Neuronal stem cell (in vitro differentiated cells): Measurements from ENCODE around the gene CNTFR.

ENCODE experiments used
- DNase-seq: peaks from one replicate; pipeline ENCODE4 v3.0.0-alpha.2; 2013; ENCODE audit warnings: low spot score
- H2AFZ ChIP-seq: one replicate; pipeline ENCODE4 v1.6.1; 2013; ENCODE audit warnings: mild to moderate bottlenecking, low read length, inconsistent platforms
- H2AK5ac ChIP-seq: 2 replicates; pipeline ENCODE4 v1.6.1; 2013; ENCODE audit warnings: low read depth, mild to moderate bottlenecking, inconsistent platforms, low read length, moderate library complexity, mixed read lengths
- H2BK120ac ChIP-seq: 2 replicates; pipeline ENCODE4 v1.6.1; 2013; ENCODE audit warnings: low read depth, mild to moderate bottlenecking, inconsistent platforms, low read length, moderate library complexity, mixed read lengths
- H2BK12ac ChIP-seq: one replicate; pipeline ENCODE4 v1.6.1; 2013; ENCODE audit warnings: low read length, inconsistent platforms
- H2BK15ac ChIP-seq: 2 replicates; pipeline ENCODE4 v1.6.1; 2013; ENCODE audit warnings: mild to moderate bottlenecking, low read length, inconsistent platforms, mixed read lengths
- H2BK5ac ChIP-seq: one replicate; pipeline ENCODE4 v1.6.1; 2013; ENCODE audit warnings: inconsistent platforms, mild to moderate bottlenecking, low read length, moderate library complexity
- H3K14ac ChIP-seq: one replicate; pipeline ENCODE4 v1.6.1; 2013; ENCODE audit warnings: low read length, inconsistent platforms
- H3K18ac ChIP-seq: 2 replicates; pipeline ENCODE4 v1.6.1; 2013; ENCODE audit warnings: low read length, inconsistent platforms
- H3K23ac ChIP-seq: 2 replicates; pipeline ENCODE4 v1.6.1; 2013; ENCODE audit warnings: low read depth, mild to moderate bottlenecking, mixed read lengths, low read length, inconsistent platforms; ENCODE audit not compliant: poor library complexity
- H3K27ac ChIP-seq: replicated peaks from 3 replicates; pipeline ENCODE4 v1.5.1; 2013; ENCODE audit warnings: low read length, inconsistent platforms
- H3K27me3 ChIP-seq, 3 experiments: 2 replicates each; pipeline ENCODE4 v1.6.1; 2013; ENCODE audit warnings: low read length in 3 of 3, mild to moderate bottlenecking in 2 of 3, inconsistent platforms in 1 of 3, low read depth in 1 of 3, mixed read lengths in 1 of 3, moderate library complexity in 1 of 3; ENCODE audit not compliant: control insufficient read depth in 3 of 3, insufficient read depth in 3 of 3
- H3K36me3 ChIP-seq, 2 donors: replicated peaks in 1 of 2; 2 replicates each; pipeline ENCODE4 v1.6.1; 2013; ENCODE audit warnings: low read length in 2 of 2; ENCODE audit not compliant: control insufficient read depth in 2 of 2, insufficient read depth in 2 of 2
- H3K4ac ChIP-seq: 2 replicates; pipeline ENCODE4 v1.6.1; 2013; ENCODE audit warnings: inconsistent platforms, mild to moderate bottlenecking, low read length, moderate library complexity
- H3K4me1 ChIP-seq, 2 donors: 1 replicate in 1 of 2; 2 replicates in 1 of 2; pipeline ENCODE4 v1.6.1; 2013; ENCODE audit warnings: low read length in 2 of 2, low read depth in 1 of 2; ENCODE audit not compliant: control insufficient read depth in 2 of 2, insufficient read depth in 1 of 2
- H3K4me2 ChIP-seq: one replicate; pipeline ENCODE4 v1.6.1; 2013; ENCODE audit warnings: mild to moderate bottlenecking, low read length, inconsistent platforms; ENCODE audit not compliant: insufficient read depth, poor library complexity, severe bottlenecking
- H3K4me3 ChIP-seq, 2 donors: 2 replicates each; pipeline ENCODE4 v1.5.1; 2013; ENCODE audit warnings: low read length in 2 of 2, mild to moderate bottlenecking in 2 of 2, inconsistent platforms in 1 of 2, moderate library complexity in 1 of 2
- H3K79me1 ChIP-seq: one replicate; pipeline ENCODE4 v1.6.1; 2013; ENCODE audit warnings: low read depth, mild to moderate bottlenecking, inconsistent platforms, low read length, moderate library complexity
- H3K9ac ChIP-seq: one replicate; pipeline ENCODE4 v1.6.1; 2013; ENCODE audit warnings: mild to moderate bottlenecking, low read depth, low read length, inconsistent platforms; ENCODE audit not compliant: poor library complexity
- H3K9me3 ChIP-seq, 2 donors: replicated peaks in 1 of 2; 2 replicates each; pipeline versions ENCODE3 to v1.6.1; 2013; ENCODE audit warnings: low read length in 2 of 2, mild to moderate bottlenecking in 2 of 2, inconsistent platforms in 1 of 2, low read depth in 1 of 2, mixed read lengths in 1 of 2, moderate library complexity in 1 of 2; ENCODE audit not compliant: control insufficient read depth in 2 of 2, insufficient read depth in 1 of 2
- H4K8ac ChIP-seq: one replicate; pipeline ENCODE4 v1.6.1; 2013; ENCODE audit warnings: low read depth, mild to moderate bottlenecking, inconsistent platforms, low read length, moderate library complexity
- H4K91ac ChIP-seq: one replicate; pipeline ENCODE4 v1.6.1; 2013; ENCODE audit warnings: low read length, low read depth, mild to moderate bottlenecking, inconsistent platforms; ENCODE audit not compliant: poor library complexity
- WGBS, 2 donors: extraction: QIAGEN DNeasy Blood & Tissue Kit; methylation state at CpG; one replicate each; pipeline ENCODE4 v1.1.7; 2013; ENCODE audit warnings: missing lambda C conversion rate in 2 of 2, mixed read lengths in 1 of 2; ENCODE audit not compliant: insufficient read length in 2 of 2, insufficient replicate concordance in 1 of 2; ENCODE audit errors: extremely low coverage in 2 of 2; 5-methylcytosine and 5-hydroxymethylcytosine counted together

The CNTFR gene

DNA sequence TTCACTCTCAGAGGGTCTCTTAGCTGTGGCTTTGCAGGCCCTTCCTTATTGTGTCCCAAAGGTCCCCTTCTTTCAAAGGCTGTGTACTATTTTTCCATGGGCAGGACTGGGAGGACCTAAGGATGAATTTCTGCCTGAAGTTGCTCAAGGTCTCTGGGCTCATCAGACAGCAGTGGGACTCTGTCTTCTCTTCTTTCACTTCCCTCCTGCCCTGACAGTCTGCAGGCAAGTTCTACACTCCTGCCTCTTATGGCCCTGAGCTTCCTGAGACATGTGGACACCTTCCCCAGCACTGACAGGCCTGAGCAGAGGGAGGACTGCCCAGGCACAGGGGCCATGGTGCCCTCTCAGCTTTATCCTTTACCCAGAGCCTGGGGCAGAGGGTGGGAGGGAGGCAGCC, 81.6 kb downstream of the CNTFR start:
- Histone ChIP-seq H2AK5ac (no peak overlapping the region), H3K23ac (no peak overlapping the region), H3K4me3 (peak overlapping the region in 1 of 2 donors; percentile 10), H3K14ac (no peak overlapping the region), H3K27me3 (no peaks in the 10 kb centered on the region), H4K8ac (no peak overlapping the region), H3K4ac (no peak overlapping the region), H3K9me3 (no peaks in the 10 kb centered on the region), H3K27ac (no peak overlapping the region), H3K79me1 (no peaks in the 10 kb centered on the region), H2BK15ac (no peak overlapping the region), H3K9ac (no peak overlapping the region), H2BK12ac (no peak overlapping the region), H3K36me3 (no peaks in the 10 kb centered on the region), H4K91ac (no peak overlapping the region), H2AFZ (no peak overlapping the region), H3K4me1 (peaks cover 12 to 26% of the 10 kb centered on the region in 2 donors), H2BK120ac (no peak overlapping the region), H3K18ac (no peak overlapping the region), H2BK5ac (no peak overlapping the region), H3K4me2 (no peak overlapping the region)
- DNase-seq: no peak

DNA sequence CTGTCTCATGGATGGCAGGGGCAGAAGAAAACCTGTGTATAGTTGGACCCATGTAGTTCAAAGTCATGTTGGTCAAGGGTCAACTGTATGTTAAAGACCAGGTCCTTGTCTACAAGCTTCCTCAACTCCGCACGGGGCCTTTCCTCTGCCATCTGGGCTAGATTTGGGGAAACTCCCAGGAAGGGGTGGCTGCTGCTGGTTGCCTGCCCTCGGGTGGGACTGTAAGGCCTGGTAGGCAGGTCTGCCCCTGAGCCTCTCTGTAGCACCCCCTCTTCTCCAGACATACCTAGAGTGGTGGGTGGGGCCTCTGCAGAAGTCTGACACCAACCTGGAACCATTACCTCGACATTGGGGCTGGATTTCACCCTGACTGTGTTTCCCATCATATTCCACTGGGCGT, 82.0 kb downstream of the CNTFR start:
- no peak overlapping the region for H2AK5ac ChIP-seq
- H2BK12ac ChIP-seq: no peak overlapping the region
- H3K18ac ChIP-seq: no peak overlapping the region
- no peak overlapping the region for H3K4me3 ChIP-seq
- DNase-seq: no peak
- no peak overlapping the region for H3K4me2 ChIP-seq
- no peaks in the 10 kb centered on the region for H3K9me3 ChIP-seq
- no peak overlapping the region for H2BK120ac ChIP-seq
- H3K4ac ChIP-seq: no peak overlapping the region
- no peak overlapping the region for H3K9ac ChIP-seq
- H3K36me3 ChIP-seq: no peaks in the 10 kb centered on the region
- H3K14ac ChIP-seq: no peak overlapping the region
- no peaks in the 10 kb centered on the region for H3K79me1 ChIP-seq
- H2BK5ac ChIP-seq: no peak overlapping the region
- peaks cover 8 to 25% of the 10 kb centered on the region in 2 donors for H3K4me1 ChIP-seq
- H2BK15ac ChIP-seq: no peak overlapping the region
- H3K23ac ChIP-seq: no peak overlapping the region
- no peak overlapping the region for H4K91ac ChIP-seq
- no peak overlapping the region for H3K27ac ChIP-seq
- no peak overlapping the region for H2AFZ ChIP-seq
- no peaks in the 10 kb centered on the region for H3K27me3 ChIP-seq
- H4K8ac ChIP-seq: no peak overlapping the region
- WGBS, 2 donors: no CpG with 5 or more reads among the region's 5 CpGs

DNA sequence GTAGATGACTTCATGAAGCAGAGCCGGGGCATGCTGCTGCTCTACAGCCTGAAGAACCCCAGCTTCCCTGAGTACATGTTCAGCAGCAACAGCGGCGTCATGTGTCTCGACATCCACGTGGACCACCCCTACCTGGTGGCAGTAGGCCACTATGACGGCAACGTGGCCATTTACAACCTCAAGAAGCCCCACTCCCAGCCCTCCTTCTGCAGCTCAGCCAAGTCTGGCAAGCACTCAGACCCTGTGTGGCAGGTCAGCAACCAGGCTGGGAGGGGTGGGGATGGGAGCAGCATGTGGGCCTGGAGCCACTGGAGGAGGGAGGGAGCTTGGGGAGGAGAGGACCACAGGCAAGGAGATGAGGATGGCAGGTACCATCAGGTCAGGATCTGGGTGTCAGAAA, 82.9 kb downstream of the CNTFR start:
- Histone ChIP-seq H3K36me3 (no peaks in the 10 kb centered on the region), H3K4me1 (peaks cover 8 to 20% of the 10 kb centered on the region in 2 donors), H2BK12ac (no peak overlapping the region), H3K14ac (no peak overlapping the region), H2AK5ac (no peak overlapping the region), H3K27me3 (no peaks in the 10 kb centered on the region), H3K79me1 (no peaks in the 10 kb centered on the region), H3K4ac (no peak overlapping the region), H4K91ac (no peak overlapping the region), H2BK5ac (no peak overlapping the region), H2BK120ac (no peak overlapping the region), H3K18ac (peak overlapping the region; percentile 11), H3K27ac (no peak overlapping the region), H4K8ac (no peak overlapping the region), H3K9me3 (no peaks in the 10 kb centered on the region), H3K4me2 (no peak overlapping the region), H3K4me3 (no peak overlapping the region), H2AFZ (no peak overlapping the region), H3K23ac (peak overlapping the region; percentile 71), H2BK15ac (no peak overlapping the region), H3K9ac (peak overlapping the region; percentile 15)
- no peak for DNase-seq
- no CpG with 5 or more reads among the region's 7 CpGs for WGBS, 2 donors

DNA sequence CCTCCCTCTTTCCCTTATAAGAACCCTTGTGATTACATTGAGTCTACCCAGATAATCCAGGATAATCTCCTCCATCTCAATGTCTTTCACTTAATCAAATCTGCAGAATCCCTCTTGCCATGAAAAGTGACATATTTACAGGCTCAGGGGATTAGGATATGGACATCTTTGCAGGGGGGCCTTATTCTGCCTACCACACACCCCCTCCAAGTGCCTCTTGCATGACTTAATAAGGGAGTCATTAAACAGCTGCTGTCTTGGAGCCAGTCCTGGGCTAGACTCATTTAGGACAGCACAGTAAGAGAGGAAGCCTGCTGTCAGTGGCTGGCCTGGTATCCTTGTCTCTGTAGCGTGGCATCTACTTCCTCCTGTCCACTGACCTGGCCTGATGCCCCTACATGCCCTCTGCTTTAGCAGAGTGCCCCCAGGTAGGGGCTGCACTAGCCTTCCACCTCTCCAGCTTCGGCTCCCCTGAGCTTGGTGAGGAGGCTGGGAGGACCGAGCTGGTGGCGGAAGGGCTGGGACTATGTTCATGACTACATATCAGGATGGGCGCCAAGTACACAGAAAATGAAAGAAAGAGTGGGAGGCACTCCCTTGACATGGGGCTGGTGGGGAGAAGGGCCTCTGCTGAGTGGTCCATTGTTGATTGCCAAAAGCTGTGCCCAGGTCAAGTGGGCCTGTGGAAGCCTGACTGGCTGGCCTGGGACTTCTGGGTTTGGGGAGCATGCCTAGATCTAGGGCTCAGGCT, 84.0 kb downstream of the CNTFR start:
- Histone ChIP-seq H3K27me3 (no peaks in the 10 kb centered on the region), H2BK15ac (no peak overlapping the region), H4K8ac (no peak overlapping the region), H3K4me2 (no peak overlapping the region), H4K91ac (no peak overlapping the region), H2BK120ac (no peak overlapping the region), H2BK5ac (no peak overlapping the region), H3K27ac (no peak overlapping the region), H3K23ac (no peak overlapping the region), H3K14ac (no peak overlapping the region), H3K9ac (no peak overlapping the region), H3K4me1 (peaks cover 6 to 14% of the 10 kb centered on the region in 2 donors), H3K36me3 (no peaks in the 10 kb centered on the region), H3K4me3 (no peak overlapping the region), H2BK12ac (no peak overlapping the region), H3K79me1 (no peaks in the 10 kb centered on the region), H3K4ac (no peak overlapping the region), H2AK5ac (no peak overlapping the region), H2AFZ (no peak overlapping the region), H3K9me3 (no peaks in the 10 kb centered on the region), H3K18ac (no peak overlapping the region)
- no CpG with 5 or more reads among the region's 5 CpGs for WGBS, 2 donors
- no peak for DNase-seq
